Tibial nerve (tissue), 4 donors: ENCODE measurements around the gene PRDM10. TPM values are rescaled to one million over a fixed set of nuclear protein-coding genes. Genes with fewer than 3 reads are reported as not detected.

Experiments used
- DNase-seq, 2 donors: peaks; one replicate each; pipeline ENCODE4 v3.0.0-alpha.2; 2019; ENCODE audit warnings: low spot score in 2 of 2
- H3K27ac ChIP-seq, 4 donors: fragments of 200-600 bp; sonication (generic) in 3 of 4; one replicate each; pipeline ENCODE4 v1.5.1; 2017 to 2019; ENCODE audit warnings: mild to moderate bottlenecking in 1 of 4
- H3K27me3 ChIP-seq, 2 donors: fragments of 200-600 bp; sonication (generic) in 1 of 2; one replicate each; pipeline versions ENCODE4 v1.5.1 to v1.6.0; 2017 to 2019
- H3K36me3 ChIP-seq, 3 donors: fragments of 200-600 bp; sonication (generic); one replicate each; pipeline ENCODE4 v1.5.1; 2018 to 2019
- H3K4me1 ChIP-seq, 4 donors: fragments of 200-600 bp; sonication (generic) in 3 of 4; one replicate each; pipeline ENCODE4 v1.5.1; 2017 to 2019
- H3K4me3 ChIP-seq, 4 donors: fragments of 200-600 bp; sonication (generic) in 3 of 4; one replicate each; pipeline ENCODE4 v1.5.1; 2017 to 2019; ENCODE audit warnings: mild to moderate bottlenecking in 1 of 4, moderate library complexity in 1 of 4
- H3K9me3 ChIP-seq, 4 donors: fragments of 200-600 bp; sonication (generic) in 3 of 4; one replicate each; pipeline ENCODE4 v1.5.1; 2017 to 2019
- CTCF ChIP-seq, 5 experiments: fragments of 200-600 bp in 3 of 5; fragments of 450-650 bp in 2 of 5; sonication (generic) in 3 of 5; IDR thresholded peaks; one replicate each; pipeline ENCODE4 v1.5.1; 2016 to 2019; ENCODE audit warnings: antibody characterized with exemption in 5 of 5, mild to moderate bottlenecking in 3 of 5, moderate library complexity in 2 of 5
- EP300 ChIP-seq, 2 donors: sonication (generic); formaldehyde crosslinking; IDR thresholded peaks; one replicate each; pipeline ENCODE4 v1.6.1; 2017; ENCODE audit warnings: antibody characterized with exemption in 2 of 2, mild to moderate bottlenecking in 1 of 2
- POLR2A ChIP-seq, 2 donors: fragments of 450-650 bp; IDR thresholded peaks; one replicate each; pipeline ENCODE4 v1.6.1; 2017; ENCODE audit warnings: antibody characterized with exemption in 2 of 2, mild to moderate bottlenecking in 2 of 2, moderate library complexity in 2 of 2
- WGBS, 2 donors: methylation state at CpG; one replicate each; pipeline ENCODE4 v1.1.5; 2018; 5-methylcytosine and 5-hydroxymethylcytosine counted together
- total RNA-seq, 4 donors: library from RNA; depleted of rRNA; stranded (reverse); fragments of >200 nt; gene quantifications; one replicate each; pipeline ENCODE4 v1.1.0, GENCODE V29; 2016

The PRDM10 gene
- total RNA-seq, 4 donors from 2014 or later, result 9.2 to 23.1 (median 11.0) TPM

GRCh38 chr11:129998107-129998506 lies 4.5 kb downstream of the PRDM10 start:
- H3K4me3 ChIP-seq, result no peak overlapping the region
- no peak for TF ChIP-seq CTCF (IDR thresholded peaks at IDR 0.05)
- TF ChIP-seq POLR2A (IDR thresholded peaks at IDR 0.05), result no peak
- TF ChIP-seq EP300 (IDR thresholded peaks at IDR 0.05), result no peak
- H3K9me3 ChIP-seq, result no peaks in the 10 kb centered on the region
- peaks cover 0 to 29% (median 12%) of the 10 kb centered on the region in 4 donors for H3K4me1 ChIP-seq
- H3K27me3 ChIP-seq, result no peaks in the 10 kb centered on the region
- H3K36me3 ChIP-seq, result peaks cover 0 to 8% (median 0%) of the 10 kb centered on the region in 3 donors
- 18 to 26% methylated on average over 1 of the region's 1 CpG for WGBS, 2 donors
- DNase-seq, result no peak
- no peak overlapping the region for H3K27ac ChIP-seq

GRCh38 chr11:129997513-129997912 lies 5.1 kb downstream of the PRDM10 start:
- Histone ChIP-seq H3K4me1 (peaks cover 0 to 34% (median 13%) of the 10 kb centered on the region in 4 donors), H3K27me3 (no peaks in the 10 kb centered on the region), H3K9me3 (no peaks in the 10 kb centered on the region), H3K4me3 (no peak overlapping the region), H3K27ac (no peak overlapping the region), H3K36me3 (peaks cover 0 to 8% (median 0%) of the 10 kb centered on the region in 3 donors)
- 82 to 83% methylated on average over 2 of the region's 2 CpGs for WGBS, 2 donors
- no peak for TF ChIP-seq CTCF (IDR thresholded peaks at IDR 0.05)
- no peak for TF ChIP-seq EP300 (IDR thresholded peaks at IDR 0.05)
- TF ChIP-seq POLR2A (IDR thresholded peaks at IDR 0.05), result no peak
- DNase-seq, result no peak

- peaks cover 0 to 8% (median 0%) of the 10 kb centered on the region in 3 donors for H3K36me3 ChIP-seq
- H3K9me3 ChIP-seq, result no peaks in the 10 kb centered on the region
- WGBS, 2 donors, result 79 to 81% methylated on average over 12 of the region's 12 CpGs
- no peak overlapping the region for H3K27ac ChIP-seq
- TF ChIP-seq EP300 (IDR thresholded peaks at IDR 0.05) (no peak), CTCF (IDR thresholded peaks at IDR 0.05) (no peak), POLR2A (IDR thresholded peaks at IDR 0.05) (no peak)
- no peaks in the 10 kb centered on the region for H3K27me3 ChIP-seq
- DNase-seq, result no peak
- H3K4me1 ChIP-seq, result peaks cover 0 to 40% (median 14%) of the 10 kb centered on the region in 4 donors
- H3K4me3 ChIP-seq, result no peak overlapping the region
These were observed 6.3 kb downstream of the PRDM10 start for GRCh38 chr11:129996113-129996870.

GRCh38 chr11:129995163-129995562 lies 7.5 kb downstream of the PRDM10 start:
- H3K27me3 ChIP-seq, result no peaks in the 10 kb centered on the region
- H3K27ac ChIP-seq, result no peak overlapping the region
- no peak overlapping the region for H3K4me3 ChIP-seq
- DNase-seq, result no peak
- H3K9me3 ChIP-seq, result no peaks in the 10 kb centered on the region
- TF ChIP-seq EP300 (IDR thresholded peaks at IDR 0.05) (no peak), CTCF (IDR thresholded peaks at IDR 0.05) (no peak), POLR2A (IDR thresholded peaks at IDR 0.05) (no peak)
- peaks cover 0 to 8% (median 0%) of the 10 kb centered on the region in 3 donors for H3K36me3 ChIP-seq
- peaks cover 0 to 28% (median 5%) of the 10 kb centered on the region in 4 donors for H3K4me1 ChIP-seq
- 88 to 91% methylated on average over 4 of the region's 4 CpGs for WGBS, 2 donors

- no peak for DNase-seq
- Histone ChIP-seq H3K27ac (peak overlapping the region in 1 of 4 donors; percentile 24), H3K4me1 (peaks cover 0 to 21% (median 4%) of the 10 kb centered on the region in 4 donors), H3K4me3 (no peak overlapping the region), H3K36me3 (peaks cover 0 to 7% (median 0%) of the 10 kb centered on the region in 3 donors), H3K9me3 (no peaks in the 10 kb centered on the region), H3K27me3 (no peaks in the 10 kb centered on the region)
- no peak for TF ChIP-seq EP300 (IDR thresholded peaks at IDR 0.05)
- no peak for TF ChIP-seq POLR2A (IDR thresholded peaks at IDR 0.05)
- no peak for TF ChIP-seq CTCF (IDR thresholded peaks at IDR 0.05)
- 35 to 36% methylated on average over 6 of the region's 6 CpGs for WGBS, 2 donors
These were observed 10.3 kb downstream of the PRDM10 start for GRCh38 chr11:129992161-129992944.
